HG03175 (cell line): Measurements from ENCODE around the gene LOXHD1.

ENCODE experiments used
- ATAC-seq: cut with Tn5 transposase; IDR thresholded peaks from one replicate; pipeline ENCODE4 v1.9.1; 2021; ENCODE audit warnings: mild to moderate bottlenecking, moderate library complexity; ENCODE audit not compliant: unreplicated experiment

LOXHD1 gene

DNA sequence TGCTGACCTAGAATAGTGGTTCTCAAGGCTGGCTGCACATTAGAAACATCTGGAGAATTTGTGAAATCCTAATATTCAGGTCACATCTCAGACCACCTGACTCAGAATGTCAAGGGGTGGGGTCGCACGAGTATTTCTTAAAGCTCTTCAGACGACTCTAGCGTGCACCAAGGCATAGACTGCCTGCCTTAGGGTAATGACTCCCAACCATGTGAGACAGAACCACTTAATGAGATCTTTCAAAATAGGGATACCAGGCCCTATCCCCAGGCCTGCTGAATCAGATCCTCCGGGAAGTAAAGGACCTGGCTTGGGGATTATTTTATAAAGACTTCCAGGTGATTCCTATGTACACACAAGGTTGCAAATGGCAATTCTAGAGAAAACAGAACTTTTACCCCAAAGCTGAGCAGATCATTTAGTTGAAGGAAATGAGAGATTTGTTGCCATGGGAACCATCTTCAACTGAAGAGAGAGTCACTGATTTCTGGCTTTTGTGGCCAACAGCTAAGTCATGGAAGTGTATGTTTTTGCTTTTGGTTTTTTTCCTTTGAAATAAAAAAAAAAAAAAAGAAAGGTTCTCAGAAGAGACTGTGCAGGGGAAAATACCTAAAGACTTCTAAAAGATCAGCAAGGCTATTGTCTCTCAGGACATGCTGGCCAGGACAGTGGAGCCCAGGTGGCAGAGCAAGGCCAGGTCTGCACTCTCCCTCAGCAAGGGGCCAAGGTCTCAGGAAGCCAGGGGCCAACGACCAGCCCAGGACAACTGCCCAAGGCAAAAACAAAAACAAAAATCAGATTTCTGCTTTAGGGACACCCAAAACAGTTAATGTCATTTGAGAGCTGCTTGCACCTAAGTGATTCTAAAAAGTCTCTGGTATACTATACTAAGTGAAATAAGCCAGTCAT is 15.3 kb upstream of the LOXHD1 start:
- ATAC-seq = no peak

GRCh38 chr18:46668694-46669093 is 11.7 kb upstream of the LOXHD1 start:
- ATAC-seq = no peak

DNA sequence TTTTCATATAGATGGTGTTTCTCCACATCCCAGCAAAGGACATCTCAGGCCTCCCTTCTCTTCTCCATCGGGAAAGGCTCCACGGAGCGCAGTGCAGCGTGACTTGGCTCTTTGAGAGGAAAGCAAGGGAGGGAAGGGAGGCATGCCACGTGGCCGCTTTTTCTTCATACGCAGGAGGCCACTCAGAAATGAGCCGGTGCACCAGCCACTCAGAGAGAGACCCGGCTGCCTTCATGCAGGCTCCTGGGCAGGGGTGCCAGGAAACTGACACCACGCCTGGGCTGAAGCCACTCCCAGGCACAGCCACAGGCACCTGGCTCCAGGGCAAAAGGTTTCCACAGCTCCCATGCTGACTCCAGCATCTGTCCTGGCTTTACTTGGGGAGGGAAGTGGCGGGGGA is 11.1 kb upstream of the LOXHD1 start:
- ATAC-seq = no peak

- ATAC-seq = no peak
These were observed 6.5 kb upstream of the LOXHD1 start for GRCh38 chr18:46663539-46663938.

- no peak for ATAC-seq
These were observed 4.1 kb upstream of the LOXHD1 start for GRCh38 chr18:46660957-46661749.

GRCh38 chr18:46659484-46659883 is 2.5 kb upstream of the LOXHD1 start:
- ATAC-seq = no peak

DNA sequence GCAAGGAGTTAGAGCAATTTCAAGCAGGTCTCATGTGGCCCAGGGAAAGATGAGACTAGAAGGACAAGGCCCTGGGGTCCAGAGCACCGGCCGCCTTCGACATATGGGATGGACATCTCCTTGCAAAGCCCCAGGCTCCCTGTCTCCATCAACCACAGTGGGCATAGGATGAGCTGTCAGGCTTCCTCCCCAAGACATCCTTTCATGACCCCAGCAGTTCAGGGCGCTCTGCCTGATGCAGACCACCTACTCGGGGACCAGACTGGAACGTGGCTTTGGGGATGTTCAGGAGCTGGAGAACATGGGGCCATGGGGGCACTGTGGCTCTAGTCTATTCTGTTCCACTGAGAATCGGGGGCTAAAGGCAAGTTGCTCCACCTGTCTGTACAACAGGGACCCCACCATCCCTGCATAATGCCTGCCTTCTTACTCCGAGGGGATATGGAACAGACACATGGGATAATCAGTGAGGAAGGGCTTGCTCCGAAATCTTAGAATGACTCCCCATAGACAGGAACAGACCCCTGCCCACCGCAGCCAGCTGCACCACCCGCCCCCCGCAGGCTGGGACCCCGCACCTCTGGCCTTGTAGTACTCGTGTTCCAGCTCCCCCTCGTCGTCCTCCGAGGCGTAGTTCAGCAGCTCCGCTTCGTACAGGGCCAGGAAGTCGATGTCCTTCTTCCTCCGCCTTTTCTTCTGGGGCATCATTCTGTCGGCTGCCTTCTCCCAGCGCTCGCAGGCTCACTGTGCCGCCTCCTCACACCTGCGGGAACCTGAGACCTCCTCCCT is 500 bp downstream of the LOXHD1 start:
- ATAC-seq = no peak

DNA sequence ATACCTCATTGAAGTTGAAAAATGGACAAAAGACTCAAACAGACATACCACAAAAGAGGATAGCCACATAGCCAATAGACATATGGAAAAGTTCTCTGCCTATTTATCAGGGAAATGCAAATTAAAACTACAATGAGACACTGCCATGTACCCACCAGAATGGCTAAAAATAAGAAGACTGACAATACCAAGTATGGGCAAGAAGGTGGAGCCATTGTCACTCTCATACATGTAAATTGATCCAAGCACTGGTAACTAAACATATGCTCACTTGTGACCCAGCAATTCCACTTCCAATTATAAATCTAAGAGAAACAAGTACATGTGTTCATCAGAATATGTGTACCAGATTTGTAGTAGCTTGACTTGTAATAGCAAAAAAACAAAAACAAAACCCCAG is 4.6 kb downstream of the LOXHD1 start:
- no peak for ATAC-seq

- no peak for ATAC-seq
These were observed 6.3 kb downstream of the LOXHD1 start for GRCh38 chr18:46650681-46651080.

DNA sequence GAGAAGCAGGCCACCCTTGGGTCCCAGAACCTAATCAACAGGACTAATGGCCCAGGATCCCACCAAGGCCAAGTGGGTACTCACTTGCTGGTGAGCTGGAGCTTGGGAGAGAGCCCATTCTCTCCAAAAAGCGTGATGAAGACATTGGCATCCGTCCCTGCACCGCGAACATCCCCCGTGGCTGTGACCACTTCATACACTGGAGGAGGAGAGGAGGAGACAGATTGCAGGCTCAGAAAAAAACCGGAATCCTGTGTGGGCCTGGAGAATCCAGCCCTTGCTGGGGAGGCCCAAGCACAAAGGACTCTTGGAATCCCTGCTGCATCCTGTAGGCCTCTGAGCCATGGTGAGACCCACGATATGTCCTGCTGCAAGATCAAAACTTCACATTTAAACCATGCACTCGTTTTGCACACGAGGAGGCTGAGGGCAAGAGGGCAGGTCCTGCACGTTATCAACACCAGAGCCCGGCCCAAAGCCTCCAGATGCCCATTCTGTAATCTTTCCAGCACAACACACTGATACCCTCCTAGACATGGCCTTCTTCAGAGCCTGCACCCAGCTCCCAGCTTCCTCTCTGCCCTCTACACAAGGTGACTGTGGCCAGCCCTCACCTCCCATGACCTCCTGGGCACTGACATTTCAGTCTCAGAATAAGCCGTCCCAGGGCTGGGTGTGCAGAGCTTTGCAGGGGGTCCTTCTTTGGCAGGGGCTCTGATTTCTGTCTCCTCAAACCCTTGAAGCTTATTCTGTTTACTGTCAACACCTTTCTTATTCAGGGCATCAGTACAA is 7.8 kb downstream of the LOXHD1 start:
- no peak for ATAC-seq

- ATAC-seq = no peak
These were observed 10.6 kb downstream of the LOXHD1 start for GRCh38 chr18:46646468-46646867.

DNA sequence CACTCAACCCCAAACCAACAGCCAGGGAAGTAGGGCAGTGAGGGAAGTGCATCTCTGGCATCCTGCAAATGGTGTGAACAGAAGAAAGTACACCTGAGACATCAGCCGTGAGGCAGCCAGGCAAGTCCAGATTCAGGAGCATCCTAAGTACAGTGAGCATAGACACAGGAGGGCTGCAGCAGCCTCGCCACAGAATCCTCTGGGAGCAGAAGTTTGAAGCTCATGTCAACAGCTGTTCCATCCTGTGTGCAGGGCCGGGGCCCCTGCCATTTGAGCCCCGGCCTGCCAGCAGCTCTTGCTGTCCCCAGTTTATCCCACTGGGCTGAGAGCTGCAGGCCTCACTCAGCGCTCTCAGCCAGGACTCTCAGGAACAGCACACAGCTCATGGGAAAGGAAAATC is 14.5 kb downstream of the LOXHD1 start:
- ATAC-seq = no peak

DNA sequence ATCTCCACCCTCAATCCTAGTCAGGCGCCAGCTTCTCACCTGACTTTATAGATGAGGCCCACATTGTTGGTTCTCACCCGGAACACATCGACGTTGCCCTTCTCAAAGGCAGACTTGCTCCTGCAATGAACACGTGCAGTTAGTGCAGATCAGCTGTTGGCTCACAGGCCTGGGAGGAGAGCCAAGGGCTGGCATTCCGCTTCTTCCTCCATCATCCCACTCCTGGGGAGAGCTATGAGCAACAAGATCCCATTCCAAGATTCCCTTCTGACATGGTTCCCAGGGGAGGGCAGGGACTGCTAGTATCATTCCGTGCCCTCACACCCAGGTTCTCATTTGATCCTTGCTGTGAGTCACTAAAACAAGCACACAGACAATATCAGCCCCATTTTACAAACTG is 15.1 kb downstream of the LOXHD1 start:
- no peak for ATAC-seq

- no peak for ATAC-seq
These were observed 17.6 kb downstream of the LOXHD1 start for GRCh38 chr18:46639386-46639785.

- ATAC-seq = no peak
These were observed 20.9 kb downstream of the LOXHD1 start for GRCh38 chr18:46636040-46636630.

- ATAC-seq = no peak
These were observed 24.5 kb downstream of the LOXHD1 start for GRCh38 chr18:46632401-46633071.

DNA sequence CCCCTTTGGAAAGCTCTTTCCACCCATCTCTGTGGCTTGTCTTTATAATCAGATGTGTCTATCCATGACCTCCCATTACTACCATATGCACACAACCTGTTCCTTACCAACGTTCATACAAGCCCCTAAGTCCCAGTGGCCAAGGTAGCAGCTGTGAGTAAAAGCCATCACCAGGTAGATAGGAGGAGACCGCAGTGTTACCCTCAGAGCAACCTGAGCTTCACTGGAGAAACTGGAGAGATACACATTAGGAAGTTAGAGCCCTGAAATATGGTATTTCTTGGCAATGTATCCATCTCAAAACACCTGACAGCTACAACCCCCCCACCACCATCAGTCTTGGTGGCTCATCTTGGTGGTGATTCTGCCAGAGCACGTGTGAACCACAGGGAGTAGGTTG is 26.0 kb downstream of the LOXHD1 start:
- no peak for ATAC-seq

GRCh38 chr18:46630160-46630559 is 26.9 kb downstream of the LOXHD1 start:
- ATAC-seq = no peak

DNA sequence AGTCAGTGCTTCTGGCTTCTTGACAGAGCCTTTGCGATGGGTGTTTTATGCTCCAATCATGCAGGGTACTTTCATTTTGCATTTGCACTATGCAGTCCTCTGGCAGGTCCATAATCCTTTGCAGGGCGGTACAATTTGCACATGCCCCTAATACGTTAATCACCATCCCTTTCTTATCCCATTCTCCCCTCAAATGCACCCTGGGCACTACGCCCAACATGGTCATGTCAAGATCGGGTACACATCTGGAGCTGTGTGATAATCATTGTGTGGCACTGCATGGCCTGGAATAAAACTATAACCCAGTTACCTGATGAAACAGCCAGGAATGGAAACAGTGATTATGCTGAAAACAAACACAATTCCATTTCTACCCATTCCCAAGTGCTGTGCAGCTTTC is 27.7 kb downstream of the LOXHD1 start:
- no peak for ATAC-seq

GRCh38 chr18:46628206-46628605 is 28.8 kb downstream of the LOXHD1 start:
- ATAC-seq = no peak
